Calu3 (cell line): Measurements from ENCODE around the gene SMIM23. TPM values are rescaled to one million over a fixed set of nuclear protein-coding genes. Genes with fewer than 3 reads are reported as not detected.

Experiments used
- BruUV-seq: library from RNA; stranded (reverse); fragments of 400-500 nt; replicated peaks from 2 replicates; lab custom pipeline; 2021; lab: Mats Ljungman, UMichigan
- CTCF ChIA-PET: fragments of 300-600 bp; sonication (Branson Sonifier 250); formaldehyde crosslinking; loops from one replicate; lab custom pipeline; 2022; ENCODE audit warnings: antibody characterized with exemption; lab: Charles Lee
- DNase-seq: peaks from one replicate; pipeline ENCODE4 v3.0.0; 2022
- H3K27ac Mint-ChIP-seq: one replicate; pipeline ENCODE4 v1.8.0; 2022; ENCODE audit warnings: mixed read lengths; ENCODE audit not compliant: unreplicated experiment
- H3K27me3 Mint-ChIP-seq: one replicate; pipeline ENCODE4 v1.8.0; 2022; ENCODE audit warnings: mixed read lengths; ENCODE audit not compliant: unreplicated experiment
- H3K36me3 Mint-ChIP-seq: one replicate; pipeline ENCODE4 v1.8.0; 2022; ENCODE audit warnings: mild to moderate bottlenecking, moderate library complexity, mixed read lengths; ENCODE audit not compliant: insufficient read depth, unreplicated experiment
- H3K4me1 Mint-ChIP-seq: one replicate; pipeline ENCODE4 v1.8.0; 2022; ENCODE audit warnings: mild to moderate bottlenecking, low read depth, mixed read lengths; ENCODE audit not compliant: unreplicated experiment
- H3K4me3 Mint-ChIP-seq: one replicate; pipeline ENCODE4 v1.8.0; 2022; ENCODE audit warnings: mild to moderate bottlenecking, low read depth, moderate library complexity, mixed read lengths; ENCODE audit not compliant: unreplicated experiment
- H3K9me3 Mint-ChIP-seq: one replicate; pipeline ENCODE4 v1.8.0; 2022; ENCODE audit warnings: low read depth, mixed read lengths; ENCODE audit not compliant: unreplicated experiment
- CTCF ChIP-seq: fragments of 200-600 bp; IDR thresholded peaks from one replicate; pipeline ENCODE4 v1.8.0; 2022; ENCODE audit warnings: antibody characterized with exemption; ENCODE audit not compliant: unreplicated experiment
- intact Hi-C: fragments of 100-400 bp; cut with micrococcal nuclease; formaldehyde crosslinking; loops from one replicate; pipeline ENCODE4 v1.10.0; 2022; ENCODE audit not compliant: unreplicated experiment
- total RNA-seq: library from RNA; stranded (reverse); gene quantifications from 2 replicates; pipeline ENCODE4 v1.2.3, GENCODE V29; 2022

SMIM23 gene
- total RNA-seq, 1 experiment from 2014 or later = not detected

GRCh38 chr5:171794470-171794960 is 8.9 kb downstream of the SMIM23 start:
- H3K9me3 Mint-ChIP-seq = no peaks in the 10 kb centered on the region
- CTCF ChIA-PET = no interaction called here
- no peaks in the 10 kb centered on the region for H3K36me3 Mint-ChIP-seq
- TF ChIP-seq CTCF = no peak
- no peak for DNase-seq
- no peaks in the 10 kb centered on the region for H3K4me1 Mint-ChIP-seq
- no TSS peak for BruUV-seq
- H3K4me3 Mint-ChIP-seq = no peak overlapping the region
- no peak overlapping the region for H3K27ac Mint-ChIP-seq
- H3K27me3 Mint-ChIP-seq = peaks cover 84% of the 10 kb centered on the region
- intact Hi-C loops = no loop called here

GRCh38 chr5:171795381-171795780 is 9.8 kb downstream of the SMIM23 start:
- no peak overlapping the region for H3K4me3 Mint-ChIP-seq
- DNase-seq = no peak
- intact Hi-C loops = no loop called here
- H3K27ac Mint-ChIP-seq = no peak overlapping the region
- BruUV-seq = no TSS peak
- TF ChIP-seq CTCF = no peak
- H3K27me3 Mint-ChIP-seq = peaks cover 75% of the 10 kb centered on the region
- H3K9me3 Mint-ChIP-seq = no peaks in the 10 kb centered on the region
- CTCF ChIA-PET = interaction anchor here (0.9 to 1.4 kb wide), 2 partner anchors 14 to 108 kb away, joined by 3 read pairs; no protein-coding TSS in a partner anchor
- H3K36me3 Mint-ChIP-seq = no peaks in the 10 kb centered on the region
- H3K4me1 Mint-ChIP-seq = no peaks in the 10 kb centered on the region

- no peak for TF ChIP-seq CTCF
- Mint-ChIP-seq H3K36me3 (no peaks in the 10 kb centered on the region), H3K9me3 (no peaks in the 10 kb centered on the region), H3K27ac (no peak overlapping the region), H3K4me1 (no peaks in the 10 kb centered on the region), H3K4me3 (no peak overlapping the region), H3K27me3 (peaks cover 65% of the 10 kb centered on the region)
- no TSS peak for BruUV-seq
- intact Hi-C loops = no loop called here
- CTCF ChIA-PET = interaction anchor here (1.4 kb wide), 1 partner anchor 109 kb away, joined by 3 read pairs; no protein-coding TSS in a partner anchor
- DNase-seq = no peak
Measured at GRCh38 chr5:171796436-171796835, 10.8 kb downstream of the SMIM23 start.

- intact Hi-C loops = no loop called here
- Mint-ChIP-seq H3K9me3 (no peaks in the 10 kb centered on the region), H3K4me1 (no peaks in the 10 kb centered on the region), H3K36me3 (no peaks in the 10 kb centered on the region), H3K27me3 (peaks cover 58% of the 10 kb centered on the region), H3K4me3 (no peak overlapping the region), H3K27ac (no peak overlapping the region)
- CTCF ChIA-PET = no interaction called here
- TF ChIP-seq CTCF = no peak
- DNase-seq = no peak
- BruUV-seq = no TSS peak
Measured at GRCh38 chr5:171797543-171797942, 11.9 kb downstream of the SMIM23 start.
